Adrenal gland (tissue), 12 donors: ENCODE results near the gene KIF25. TPM values are rescaled to one million over a fixed set of nuclear protein-coding genes. Genes with fewer than 3 reads are reported as not detected.

ENCODE experiments used
- DNase-seq, 7 donors: peaks; one replicate each; pipeline ENCODE4 v3.0.0-alpha.2; 2019 to 2020
- H3K27ac ChIP-seq, 5 donors: fragments of 200-600 bp; sonication (generic) in 4 of 5; 1 replicate in 3 of 5; 2 replicates in 2 of 5; pipeline versions ENCODE4 v1.5.1 to v1.8.0; 2016 to 2020; ENCODE audit warnings: mild to moderate bottlenecking in 1 of 5
- H3K27me3 ChIP-seq: fragments of 200-600 bp; 2 replicates; pipeline ENCODE4 v1.8.0; 2021
- H3K36me3 ChIP-seq, 2 donors: fragments of 200-600 bp; replicated peaks in 1 of 2; 1 replicate in 1 of 2; 2 replicates in 1 of 2; pipeline versions ENCODE4 v1.5.1 to v1.8.0; 2018 to 2022
- H3K4me1 ChIP-seq, 2 donors: fragments of 200-600 bp; replicated peaks in 1 of 2; 1 replicate in 1 of 2; 2 replicates in 1 of 2; pipeline versions ENCODE4 v1.5.1 to v1.8.0; 2018 to 2021
- H3K4me3 ChIP-seq, 4 donors: fragments of 200-600 bp; sonication (generic) in 3 of 4; one replicate each; pipeline ENCODE4 v1.5.1; 2016 to 2018
- H3K9me3 ChIP-seq, 3 donors: fragments of 200-600 bp; sonication (generic) in 1 of 3; replicated peaks in 1 of 3; 1 replicate in 2 of 3; 2 replicates in 1 of 3; pipeline versions ENCODE4 v1.5.1 to v1.8.0; 2016 to 2021
- POLR2A ChIP-seq, 2 donors: fragments of 450-650 bp; IDR thresholded peaks; one replicate each; pipeline ENCODE4 v1.6.1; 2017; ENCODE audit warnings: antibody characterized with exemption in 2 of 2, mild to moderate bottlenecking in 2 of 2, moderate library complexity in 1 of 2
- WGBS, 4 donors: extraction: QIAGEN DNeasy Blood & Tissue Kit in 2 of 4; methylation state at CpG; one replicate each; pipeline versions ENCODE4 v1.1.5 to v1.1.7; 2013 to 2017; 5-methylcytosine and 5-hydroxymethylcytosine counted together
- intact Hi-C, 2 donors: fragments of 100-400 bp; cut with DNase I; formaldehyde crosslinking; loops; one replicate each; pipeline versions ENCODE4 v1.14.1 to v1.15.0; 2022 to 2023
- polyA plus RNA-seq, 3 donors: library from polyadenylated mRNA; stranded (reverse); fragments of 200-250 nt in 2 of 3; fragments of 350-450 nt in 1 of 3; fragmentation: Illumina TruSeq in 1 of 3; extraction: RNeasy Lipid Tissue Mini Kit (QIAGEN cat#74804) in 1 of 3; gene quantifications; one replicate each; pipeline ENCODE4 v1.2.3, GENCODE V29; 2013 to 2014
- total RNA-seq, 9 donors: library from RNA; depleted of rRNA in 4 of 9; stranded (reverse); fragments of >200 nt in 4 of 9; fragments of 120-200 nt in 1 of 9; fragmentation: NEBNext Ultra II Directional in 1 of 9; extraction: Animal tissue kit (Norgen Biotek cat#: 25700) in 1 of 9; gene quantifications; one replicate each; pipeline versions ENCODE4 v1.1.0 to v1.2.4, GENCODE V29; 2013 to 2023
- TF ChIP-seq, protein P1 (sequence below), 6 experiments: fragments of 450-650 bp in 4 of 6; fragments of 200-600 bp in 2 of 6; sonication (generic) in 1 of 6; IDR thresholded peaks; 1 replicate in 5 of 6; 2 replicates in 1 of 6; pipeline versions ENCODE4 v1.5.1 to v1.8.0; 2016 to 2021; ENCODE audit warnings: antibody characterized with exemption in 6 of 6, mild to moderate bottlenecking in 2 of 6, moderate library complexity in 1 of 6
- donor health status: healthy with polysubstance abuse.
- donor health status: Bipolar disorder and iron deficiency.
- donor health status: DM: yes; HTN: yes; CAD: no.
- donor health status: DM: no; HTN: no; CAD: no.
- donor health status: DM: no; HTN: no; CAD: no.
- donor health status: DM: yes; HTN: yes; CAD: no.

The KIF25 gene
- total and polyA plus RNA-seq, 12 donors: 0.44 to 0.97 TPM; not detected in 10

DNA sequence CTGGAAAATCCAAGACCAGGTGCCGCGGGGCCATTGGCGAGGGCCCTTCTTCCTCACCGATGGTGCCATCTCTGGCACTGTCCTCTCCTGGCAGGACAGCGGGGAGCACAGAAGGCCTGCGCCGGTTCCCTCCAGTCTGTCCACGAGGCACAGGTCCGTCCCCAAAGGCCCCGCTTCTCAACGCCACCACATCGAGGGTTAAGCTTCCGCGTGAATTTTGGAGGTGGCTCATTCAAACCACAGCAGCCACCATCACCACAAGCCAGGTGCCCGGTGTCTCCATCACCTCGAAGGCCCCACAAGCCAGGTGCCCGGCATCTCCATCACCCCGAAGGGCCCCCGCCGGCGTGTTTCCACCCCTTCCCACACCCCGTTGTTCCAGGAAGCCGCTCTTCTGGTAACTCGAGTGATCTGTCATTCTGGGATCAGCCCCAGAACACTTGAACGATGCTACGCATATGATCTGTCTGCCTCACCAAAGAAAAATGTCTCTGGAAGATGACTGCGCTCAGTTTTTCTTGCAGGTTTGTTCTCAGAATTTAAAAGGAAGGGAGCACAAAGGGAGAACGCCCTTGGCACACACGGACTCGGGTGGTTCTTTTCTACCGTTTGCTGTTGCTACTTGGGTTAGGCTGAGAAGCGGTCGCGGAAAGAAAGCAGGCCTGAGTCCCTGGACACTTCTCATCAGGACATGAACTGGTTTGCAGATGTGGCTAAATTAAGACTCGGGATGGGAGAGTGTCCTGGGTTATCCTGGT is 9.9 kb upstream of the KIF25 start:
- H3K27me3 ChIP-seq: no peaks in the 10 kb centered on the region
- H3K27ac ChIP-seq: no peak overlapping the region
- no peaks in the 10 kb centered on the region for H3K4me1 ChIP-seq
- H3K36me3 ChIP-seq: no peaks in the 10 kb centered on the region
- intact Hi-C loops: no loop called here
- no peak for DNase-seq
- 88 to 91% (median 90%) methylated on average over 33 to 35 of the region's 35 CpGs for WGBS, 4 donors
- no peak overlapping the region for H3K4me3 ChIP-seq
- TF ChIP-seq, protein P1, sequence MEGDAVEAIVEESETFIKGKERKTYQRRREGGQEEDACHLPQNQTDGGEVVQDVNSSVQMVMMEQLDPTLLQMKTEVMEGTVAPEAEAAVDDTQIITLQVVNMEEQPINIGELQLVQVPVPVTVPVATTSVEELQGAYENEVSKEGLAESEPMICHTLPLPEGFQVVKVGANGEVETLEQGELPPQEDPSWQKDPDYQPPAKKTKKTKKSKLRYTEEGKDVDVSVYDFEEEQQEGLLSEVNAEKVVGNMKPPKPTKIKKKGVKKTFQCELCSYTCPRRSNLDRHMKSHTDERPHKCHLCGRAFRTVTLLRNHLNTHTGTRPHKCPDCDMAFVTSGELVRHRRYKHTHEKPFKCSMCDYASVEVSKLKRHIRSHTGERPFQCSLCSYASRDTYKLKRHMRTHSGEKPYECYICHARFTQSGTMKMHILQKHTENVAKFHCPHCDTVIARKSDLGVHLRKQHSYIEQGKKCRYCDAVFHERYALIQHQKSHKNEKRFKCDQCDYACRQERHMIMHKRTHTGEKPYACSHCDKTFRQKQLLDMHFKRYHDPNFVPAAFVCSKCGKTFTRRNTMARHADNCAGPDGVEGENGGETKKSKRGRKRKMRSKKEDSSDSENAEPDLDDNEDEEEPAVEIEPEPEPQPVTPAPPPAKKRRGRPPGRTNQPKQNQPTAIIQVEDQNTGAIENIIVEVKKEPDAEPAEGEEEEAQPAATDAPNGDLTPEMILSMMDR (IDR thresholded peaks at IDR 0.05): no peak
- TF ChIP-seq POLR2A (IDR thresholded peaks at IDR 0.05): no peak
- H3K9me3 ChIP-seq: no peaks in the 10 kb centered on the region

DNA sequence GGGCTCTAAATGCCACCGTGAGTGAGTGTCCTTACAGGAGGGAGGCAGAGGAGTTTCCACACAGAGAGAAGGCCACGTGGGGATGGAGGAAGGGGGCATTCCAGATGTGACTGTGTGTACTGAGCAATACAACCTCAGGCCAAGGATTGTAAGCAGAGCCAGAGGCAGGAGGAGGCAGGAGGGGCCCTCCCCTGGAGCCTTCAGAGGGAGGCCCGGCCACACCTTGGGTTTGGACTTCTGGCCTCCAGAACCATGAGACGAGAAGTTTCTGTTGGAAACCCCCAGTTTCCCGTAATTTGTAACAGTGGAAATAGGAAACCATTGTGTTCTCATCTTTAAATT is 9.3 kb upstream of the KIF25 start:
- no peak for DNase-seq
- no peak for TF ChIP-seq POLR2A (IDR thresholded peaks at IDR 0.05)
- TF ChIP-seq, protein P1 (IDR thresholded peaks at IDR 0.05): no peak
- intact Hi-C loops: no loop called here
- Histone ChIP-seq H3K27me3 (no peaks in the 10 kb centered on the region), H3K4me1 (no peaks in the 10 kb centered on the region), H3K4me3 (no peak overlapping the region), H3K9me3 (no peaks in the 10 kb centered on the region), H3K27ac (no peak overlapping the region), H3K36me3 (no peaks in the 10 kb centered on the region)
- WGBS, 4 donors: 64 to 82% (median 67%) methylated on average over 4 to 5 of the region's 5 CpGs

DNA sequence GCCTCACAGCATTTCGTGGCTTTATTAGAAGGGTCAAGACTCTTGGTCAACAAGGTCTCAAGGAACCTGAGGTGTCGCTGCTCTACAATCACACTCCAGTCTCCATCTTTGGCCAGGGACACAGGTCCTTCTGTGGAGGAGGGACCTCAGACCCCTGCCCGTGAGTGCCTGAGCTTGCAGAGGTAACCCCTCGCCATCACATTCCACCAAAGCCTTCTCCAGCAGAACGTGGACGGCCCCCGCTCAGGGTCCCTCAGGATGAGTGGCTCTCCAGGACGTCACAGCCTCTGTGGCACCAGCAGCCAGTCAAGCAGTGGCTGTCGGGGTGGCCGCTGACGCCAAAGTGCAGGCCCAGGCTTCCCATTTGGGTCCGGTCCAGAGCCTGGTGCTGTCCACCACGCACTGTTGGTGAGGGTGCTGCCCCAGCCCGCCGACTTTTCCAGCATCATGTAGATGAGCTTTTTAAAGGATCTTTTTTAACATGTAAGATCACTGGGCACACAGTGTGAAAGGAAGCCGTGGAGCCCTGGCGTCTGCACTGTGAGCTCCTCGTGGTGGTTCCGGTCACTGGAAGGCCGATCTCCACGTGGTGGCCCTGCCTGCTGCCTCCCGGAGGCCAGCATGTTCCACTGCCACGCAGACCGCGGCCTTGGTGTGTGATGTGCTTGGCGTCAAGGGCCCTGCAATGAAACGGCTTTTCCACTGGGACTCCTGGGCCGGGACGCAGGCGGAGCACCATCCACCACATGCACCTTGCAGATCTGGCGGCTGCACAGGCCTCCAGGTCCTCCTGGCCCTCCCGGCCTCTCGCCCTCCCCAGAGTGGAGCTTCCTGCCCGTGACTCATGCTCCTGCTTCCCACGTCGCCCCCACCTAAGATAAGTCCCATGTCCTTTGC is 8.3 kb upstream of the KIF25 start:
- intact Hi-C loops: no loop called here
- DNase-seq: no peak
- 90 to 94% (median 92%) methylated on average over 16 to 36 of the region's 36 CpGs for WGBS, 4 donors
- Histone ChIP-seq H3K36me3 (no peaks in the 10 kb centered on the region), H3K4me3 (no peak overlapping the region), H3K4me1 (no peaks in the 10 kb centered on the region), H3K27me3 (no peaks in the 10 kb centered on the region), H3K27ac (no peak overlapping the region), H3K9me3 (no peaks in the 10 kb centered on the region)
- TF ChIP-seq POLR2A (IDR thresholded peaks at IDR 0.05): no peak
- TF ChIP-seq, protein P1 (IDR thresholded peaks at IDR 0.05): no peak
